HG03432 (cell line): ENCODE results near the gene AOAH.
"Not testable (repeated sequence)": the region's sequence is repeated elsewhere in the genome, so short reads cannot be mapped to it uniquely, and the experiment has no call there.

ENCODE experiments used
- ATAC-seq: cut with Tn5 transposase; IDR thresholded peaks from one replicate; pipeline ENCODE4 v1.9.1; 2021; ENCODE audit warnings: mild to moderate bottlenecking, moderate library complexity; ENCODE audit not compliant: unreplicated experiment

Gene AOAH

DNA sequence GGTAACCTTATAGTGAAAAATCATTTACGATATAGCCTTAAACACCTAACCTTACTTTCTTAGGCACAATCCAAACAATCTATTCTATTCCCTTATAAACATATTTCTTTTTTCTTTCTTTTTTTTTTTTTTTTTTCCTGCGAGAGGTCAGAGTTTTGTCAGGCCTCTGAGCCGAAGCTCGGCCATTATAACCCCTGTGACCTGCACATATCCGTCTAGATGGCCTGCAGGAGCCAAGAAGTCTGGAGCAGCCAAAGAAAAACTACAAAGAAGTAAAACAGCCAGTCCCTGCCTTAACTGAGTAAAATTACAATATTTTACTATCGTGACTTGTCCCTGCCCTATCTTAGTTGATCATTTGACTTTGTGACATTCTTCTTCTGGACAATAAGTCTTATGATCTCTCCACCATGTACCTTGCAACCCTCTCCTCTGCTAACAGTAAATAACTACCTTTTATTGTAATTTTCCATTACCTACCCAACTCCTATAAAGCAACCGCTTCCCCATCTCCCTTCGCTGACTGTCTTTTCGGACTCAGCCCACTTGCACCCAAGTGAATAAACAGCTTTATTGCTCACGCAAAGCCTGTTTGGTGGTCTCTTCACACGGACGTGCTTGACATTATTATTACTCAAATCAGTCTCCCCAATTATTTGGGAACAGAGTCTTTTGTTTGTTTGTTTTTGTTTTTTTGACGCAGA is 64.5 kb downstream of the AOAH start:
- ATAC-seq, result no peak

DNA sequence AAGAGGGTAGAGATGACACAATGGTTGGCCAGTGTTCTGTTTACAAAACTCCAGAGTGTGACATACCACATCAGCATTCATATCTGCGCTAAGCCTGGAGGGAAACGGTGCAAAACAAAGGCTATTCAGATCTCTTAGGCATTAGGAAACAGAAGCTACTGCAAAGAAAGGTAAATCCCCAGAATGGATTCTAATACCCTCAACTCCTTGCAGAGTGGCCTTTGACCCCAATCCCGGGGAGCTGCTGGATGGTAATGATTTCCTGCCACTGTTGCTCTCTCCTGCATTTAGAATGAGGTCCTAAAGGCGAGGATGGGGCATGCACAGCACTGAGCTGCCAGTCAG is 65.2 kb downstream of the AOAH start:
- no peak for ATAC-seq

DNA sequence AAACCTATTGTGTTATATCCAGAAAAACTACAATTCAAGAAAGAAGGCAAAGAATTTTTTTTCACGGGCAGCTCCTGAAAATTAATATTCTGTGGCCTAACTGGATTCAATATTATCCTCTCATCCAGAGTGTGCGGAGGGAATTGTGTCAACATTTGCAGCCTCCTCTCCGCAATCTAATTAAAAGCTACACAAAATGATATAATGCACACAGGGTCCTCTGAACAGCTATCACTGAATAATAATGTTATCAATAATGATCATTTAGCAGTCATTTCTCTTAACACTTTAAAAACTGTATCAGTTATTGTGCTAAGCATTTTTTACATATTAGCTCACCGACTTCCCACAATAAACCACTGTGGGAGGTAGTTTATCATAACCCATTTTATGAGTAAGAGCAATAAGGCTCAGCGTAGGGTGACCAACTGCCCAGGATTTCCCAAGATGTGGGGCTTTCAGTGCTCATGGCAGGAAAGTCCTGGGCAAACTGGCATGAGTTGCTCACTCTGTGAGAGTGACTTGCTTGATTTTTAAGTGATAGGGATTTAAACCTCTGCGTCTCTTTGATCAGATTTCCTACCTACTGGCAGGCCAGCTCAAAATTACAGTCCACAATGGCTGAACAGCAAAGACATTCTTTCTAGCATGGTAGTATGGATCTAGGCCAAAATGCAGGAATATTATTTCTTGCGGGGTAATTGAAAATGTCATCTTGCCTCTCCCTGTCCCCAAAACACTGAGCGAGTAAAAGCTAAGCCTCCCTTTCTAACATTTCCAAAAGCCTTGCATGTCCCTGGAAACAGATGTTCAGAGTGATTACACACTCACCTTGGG is 65.7 kb downstream of the AOAH start:
- no peak for ATAC-seq

DNA sequence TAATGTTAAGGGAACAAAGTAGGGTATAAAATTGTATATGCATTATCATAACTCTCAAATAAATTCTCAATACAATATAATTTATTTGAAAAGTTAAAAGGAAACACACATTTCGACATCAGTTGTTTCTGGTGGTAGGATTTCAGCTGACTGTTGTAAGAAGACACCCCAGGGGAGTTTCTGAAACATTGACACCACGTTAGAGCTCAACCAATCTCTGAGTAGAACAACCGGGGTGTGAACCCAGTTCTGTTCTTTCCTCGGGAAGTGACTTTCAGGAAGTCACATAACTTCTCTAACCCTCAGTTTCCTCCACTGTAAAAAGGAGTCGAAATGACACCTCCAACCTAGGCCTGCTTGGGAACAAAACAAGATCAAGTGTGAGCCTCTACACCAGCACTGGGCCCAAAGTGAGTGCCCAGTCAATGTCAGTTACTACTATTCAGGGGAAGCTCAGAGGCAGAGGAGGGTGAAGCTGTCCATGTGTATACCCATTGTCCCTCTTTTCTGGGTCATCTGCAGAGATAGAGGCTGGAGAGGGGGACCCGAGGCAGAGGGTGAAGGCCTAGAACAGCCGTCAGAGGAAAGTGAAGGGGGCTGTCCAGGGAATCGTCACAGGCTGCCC is 67.1 kb downstream of the AOAH start:
- ATAC-seq, result no peak

DNA sequence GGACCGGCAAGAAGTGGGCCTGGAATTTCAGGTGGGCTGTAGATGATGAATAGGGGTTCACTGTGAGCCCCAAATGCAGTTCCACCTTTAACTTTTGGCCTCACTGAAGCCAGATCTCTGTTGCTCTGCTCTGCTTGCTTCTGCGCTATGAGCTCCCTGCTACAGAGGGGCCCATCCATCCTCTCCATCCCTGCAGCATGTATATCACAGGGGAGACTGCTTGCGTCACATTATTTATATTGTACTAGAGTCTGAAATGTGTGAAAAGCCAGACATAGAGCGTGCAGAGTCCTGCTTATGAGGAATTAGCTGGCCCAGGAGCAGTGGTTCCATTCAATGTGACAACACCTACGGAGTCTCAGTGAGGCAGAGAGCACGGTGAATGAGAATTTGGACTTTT is 69.9 kb downstream of the AOAH start:
- no peak for ATAC-seq

DNA sequence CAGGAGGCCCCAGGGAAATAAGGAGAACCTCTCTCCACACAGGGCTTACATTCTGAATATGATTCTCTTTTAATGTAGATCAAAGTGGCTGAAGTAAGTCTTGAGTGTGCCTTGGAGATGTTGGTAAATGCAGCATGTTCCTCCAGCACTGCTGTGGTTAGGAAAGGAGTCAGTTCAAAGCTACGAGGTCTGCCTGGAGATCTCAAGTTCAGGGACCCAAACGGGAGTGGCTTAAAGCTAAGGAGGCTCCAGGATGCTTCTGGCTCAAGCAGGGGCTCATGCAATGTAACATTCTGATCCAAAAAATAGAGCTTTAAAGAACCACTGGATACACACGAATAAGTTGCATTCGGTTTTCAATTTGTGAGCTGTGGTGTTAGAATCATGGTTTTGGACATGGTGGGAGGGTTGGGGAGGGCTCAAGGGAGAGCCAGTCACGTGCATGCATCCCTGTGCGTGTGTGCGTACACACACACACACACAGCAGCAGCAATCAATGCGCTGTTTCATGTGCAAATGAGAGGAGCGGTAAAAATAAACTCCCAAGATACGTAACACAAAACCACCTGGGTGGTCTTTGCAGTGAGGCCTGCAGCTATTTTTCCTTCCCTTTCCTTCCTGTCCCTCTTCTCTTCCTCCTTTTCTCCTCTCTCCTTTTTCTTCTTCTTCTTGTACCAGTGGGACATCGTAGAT is 70.5 kb downstream of the AOAH start:
- ATAC-seq, result no peak

DNA sequence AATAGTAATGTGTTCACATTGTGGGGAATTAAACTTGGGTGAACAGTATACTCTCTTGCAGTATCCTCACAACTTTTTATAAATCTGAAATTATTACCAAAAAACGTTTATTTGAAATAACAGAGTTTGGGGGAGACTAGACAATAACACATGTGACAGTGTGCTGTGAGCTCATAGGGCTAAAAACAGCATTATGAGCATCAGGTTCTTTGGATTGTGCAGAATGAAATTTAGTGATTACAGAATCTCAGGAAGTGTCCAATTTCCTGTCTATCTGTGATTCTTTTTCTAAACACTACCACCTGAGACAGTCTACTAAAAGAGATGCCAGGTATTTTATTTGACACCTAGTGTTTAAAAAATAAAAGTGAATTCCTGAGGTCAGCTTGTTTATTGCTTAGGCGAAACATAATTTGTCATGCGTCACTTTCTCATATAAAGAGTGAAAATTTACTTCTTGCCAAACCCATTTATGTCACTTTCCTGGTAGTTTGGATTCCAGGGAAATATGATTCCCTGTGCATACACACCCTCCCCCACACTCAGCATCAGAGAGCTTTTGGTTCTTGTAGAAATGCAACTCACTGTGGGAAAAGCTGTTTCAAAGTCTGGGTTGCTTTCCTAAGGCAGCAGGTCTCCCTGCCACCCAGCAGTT is 71.2 kb downstream of the AOAH start:
- ATAC-seq, result no peak

DNA sequence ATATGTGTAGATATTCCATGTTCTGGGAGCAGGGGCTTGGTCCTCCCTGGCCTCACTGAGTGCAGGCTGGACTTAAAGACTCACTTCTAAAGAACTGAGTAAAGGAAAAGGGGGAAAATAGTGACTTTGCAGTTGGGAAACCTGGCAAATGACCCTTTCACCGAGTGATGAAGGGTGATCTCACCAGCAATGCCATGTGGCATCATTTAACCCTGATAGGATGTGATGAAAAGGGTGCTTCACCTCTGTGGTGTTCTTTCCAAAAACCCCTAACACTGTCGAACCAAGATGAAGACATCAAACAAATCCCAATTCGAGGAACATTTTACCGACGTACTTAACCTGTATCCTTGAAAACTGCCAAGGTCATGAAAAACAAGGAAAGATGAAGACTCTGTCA is 71.9 kb downstream of the AOAH start:
- ATAC-seq, result no peak

DNA sequence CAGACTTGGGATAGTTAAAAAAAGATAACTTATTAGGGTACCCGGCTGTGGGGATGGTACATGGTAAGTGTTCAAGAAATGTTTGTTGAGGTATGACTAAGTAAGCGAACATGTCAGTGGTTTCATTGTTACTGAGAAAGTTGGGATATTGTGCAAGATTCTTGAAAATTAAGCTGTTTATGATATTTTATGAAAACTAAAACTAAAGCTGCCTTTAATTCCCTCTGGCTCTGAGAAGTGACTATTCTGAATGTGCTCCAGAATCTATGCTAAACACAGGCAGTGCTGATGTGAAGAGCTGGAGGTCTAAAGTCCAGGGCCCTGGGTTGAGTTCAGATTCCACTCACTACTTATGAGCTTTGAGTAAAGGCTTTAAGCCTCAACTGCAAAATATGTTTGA is 72.9 kb downstream of the AOAH start:
- ATAC-seq, result no peak

DNA sequence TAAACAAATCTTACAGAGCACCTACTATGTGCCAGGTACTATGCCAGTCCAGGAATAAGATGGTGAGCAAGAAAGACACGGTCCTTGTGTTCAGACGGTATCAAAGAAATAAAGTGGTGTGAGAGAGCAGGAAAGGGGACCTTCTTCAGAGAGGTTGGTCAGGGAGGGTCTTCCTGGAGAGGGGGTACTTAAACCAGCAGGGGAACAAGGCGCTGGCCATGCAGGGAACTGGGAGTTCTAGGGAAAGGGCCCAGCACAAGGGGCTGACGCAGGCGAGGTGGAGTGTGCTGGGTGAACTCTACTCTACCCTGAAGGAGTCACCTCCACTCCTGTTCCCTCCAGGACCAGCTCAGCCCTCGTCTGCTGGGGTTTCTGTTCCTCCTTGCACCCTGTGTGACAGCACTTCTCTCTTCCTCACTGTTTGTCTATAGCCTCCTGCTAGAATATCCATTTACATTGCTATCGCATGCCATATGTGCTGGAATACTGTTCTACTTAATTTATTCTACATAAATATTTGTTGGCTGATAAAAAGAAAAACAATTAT is 73.5 kb downstream of the AOAH start:
- ATAC-seq, result no peak

DNA sequence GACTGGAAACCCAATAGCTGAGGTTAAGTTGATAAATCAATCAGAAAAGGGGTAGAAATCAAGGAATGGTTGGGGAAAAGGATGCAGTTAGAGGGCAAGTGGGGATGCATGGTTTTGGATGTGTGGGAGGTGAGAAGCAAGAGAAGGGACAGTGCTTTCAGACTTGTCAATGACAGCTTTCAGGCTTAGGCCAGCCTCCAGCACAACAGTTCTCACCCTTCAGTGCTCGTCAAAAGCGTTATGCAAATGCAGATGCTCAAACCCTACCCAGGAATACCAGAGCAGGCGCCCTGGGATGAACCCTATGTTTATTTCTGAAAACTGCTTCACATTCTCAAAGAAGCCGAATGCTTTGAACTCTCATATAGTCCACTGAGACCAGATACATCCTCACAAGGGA is 74.0 kb downstream of the AOAH start:
- no peak for ATAC-seq

DNA sequence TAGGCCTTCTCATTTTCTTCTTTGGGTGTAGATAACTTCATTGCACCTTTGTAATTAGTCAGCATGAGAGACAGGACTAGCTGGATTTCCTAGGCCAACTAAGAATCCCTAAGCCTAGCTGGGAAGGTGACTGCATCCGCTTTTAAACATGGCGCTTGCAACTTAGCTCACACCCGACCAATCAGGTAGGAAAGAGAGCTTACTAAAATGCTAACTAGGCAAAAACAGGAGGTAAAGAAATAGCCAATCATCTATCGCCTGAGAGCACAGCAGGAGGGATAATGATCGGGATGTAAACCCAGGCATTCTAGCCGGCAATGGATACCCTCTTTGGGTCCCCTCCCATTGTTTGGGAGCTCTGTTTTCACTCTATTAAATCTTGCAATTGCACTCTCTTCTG is 75.0 kb downstream of the AOAH start:
- not testable (repeated sequence) for ATAC-seq

DNA sequence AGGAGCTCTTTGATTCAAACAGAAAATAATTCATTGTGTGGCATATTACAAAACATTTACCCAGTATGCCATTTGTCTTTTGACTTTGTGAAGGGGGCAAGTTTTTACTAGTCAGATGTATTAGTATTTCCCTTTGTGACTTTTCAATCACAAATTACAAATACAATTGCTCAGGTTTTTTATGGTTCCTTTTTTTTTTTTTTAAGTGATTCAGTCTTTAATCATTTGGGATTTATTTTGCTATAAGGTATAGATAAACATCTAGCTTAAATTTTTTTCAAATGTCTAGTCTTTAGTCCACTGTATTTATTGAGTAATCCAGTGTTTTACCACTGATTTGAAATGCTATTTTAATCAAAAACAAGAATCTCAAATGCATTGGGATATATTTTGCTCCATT is 75.9 kb downstream of the AOAH start:
- ATAC-seq, result no peak

DNA sequence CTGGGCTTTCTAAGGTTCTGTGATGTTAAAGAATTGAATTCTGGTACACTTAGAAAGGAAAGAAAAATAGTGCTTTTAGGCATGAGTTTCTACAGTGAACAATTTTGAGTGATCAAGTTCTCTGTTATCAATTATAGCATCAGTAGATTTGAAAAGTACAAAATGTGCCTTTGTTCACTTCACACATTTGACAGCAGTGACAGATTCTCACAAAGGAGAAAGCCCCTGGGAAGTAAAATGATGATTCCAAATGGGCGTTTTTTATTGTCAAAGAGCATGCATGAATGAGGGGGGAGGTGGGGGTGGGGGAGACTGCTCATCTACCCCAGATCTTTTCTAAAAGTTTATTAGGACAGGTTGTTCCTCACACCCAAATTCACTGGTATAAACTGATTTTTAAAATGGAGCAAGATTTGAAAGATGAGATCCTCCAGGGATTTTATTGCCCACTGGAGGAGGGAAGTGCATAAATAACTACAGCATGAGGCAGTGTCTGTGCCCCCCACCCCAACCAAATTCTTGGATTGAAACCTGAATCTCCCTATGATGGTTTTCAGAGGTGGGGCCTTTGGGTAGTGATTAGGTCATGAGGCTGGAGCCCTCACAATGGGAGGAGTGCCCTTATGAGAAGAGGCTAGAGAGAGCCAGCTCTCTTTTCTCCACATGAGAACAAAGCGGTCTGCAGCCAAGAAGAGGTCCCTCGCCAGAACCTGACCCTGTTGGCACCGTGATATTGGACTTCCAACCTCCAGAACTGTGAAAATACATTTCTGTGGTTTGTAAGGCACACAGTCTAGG is 79.5 kb downstream of the AOAH start:
- ATAC-seq, result no peak

DNA sequence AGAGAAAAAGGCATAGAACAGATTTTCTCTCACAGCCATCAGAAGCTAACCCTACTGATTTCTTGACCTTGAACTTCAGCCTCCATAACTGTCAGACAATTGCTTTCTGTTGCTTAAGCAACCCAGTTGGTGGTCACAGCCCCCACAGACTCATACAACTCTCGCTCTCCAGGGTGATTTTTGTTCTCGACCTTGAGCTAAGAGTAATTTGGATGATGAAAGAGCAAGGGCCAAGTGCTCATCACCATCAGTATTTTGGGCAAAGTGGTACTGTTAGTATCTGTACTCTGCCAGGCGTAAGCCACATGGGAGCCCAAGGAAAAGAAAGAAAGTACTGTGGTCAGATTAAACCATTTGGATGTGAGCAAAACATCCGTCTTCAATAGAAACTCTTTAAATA is 81.9 kb downstream of the AOAH start:
- ATAC-seq, result no peak

DNA sequence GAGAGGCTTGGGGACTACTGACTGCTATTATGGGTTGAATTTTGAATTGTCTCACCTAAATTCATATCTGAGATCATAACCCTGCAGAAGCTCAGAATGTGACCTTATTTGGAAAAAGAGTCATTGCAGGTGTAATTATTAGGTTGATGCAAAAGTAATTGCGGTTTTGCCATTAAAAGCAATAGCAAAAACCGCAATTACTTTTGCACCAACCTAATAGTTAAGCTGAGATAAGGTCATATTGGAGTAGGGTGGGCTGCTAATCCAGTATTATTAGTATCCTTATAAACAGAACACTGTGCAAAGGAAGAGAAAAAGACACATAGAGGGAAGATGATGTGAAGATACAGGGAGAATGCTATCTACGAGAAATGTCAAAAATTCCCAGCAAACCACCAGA is 82.3 kb downstream of the AOAH start:
- ATAC-seq, result no peak

DNA sequence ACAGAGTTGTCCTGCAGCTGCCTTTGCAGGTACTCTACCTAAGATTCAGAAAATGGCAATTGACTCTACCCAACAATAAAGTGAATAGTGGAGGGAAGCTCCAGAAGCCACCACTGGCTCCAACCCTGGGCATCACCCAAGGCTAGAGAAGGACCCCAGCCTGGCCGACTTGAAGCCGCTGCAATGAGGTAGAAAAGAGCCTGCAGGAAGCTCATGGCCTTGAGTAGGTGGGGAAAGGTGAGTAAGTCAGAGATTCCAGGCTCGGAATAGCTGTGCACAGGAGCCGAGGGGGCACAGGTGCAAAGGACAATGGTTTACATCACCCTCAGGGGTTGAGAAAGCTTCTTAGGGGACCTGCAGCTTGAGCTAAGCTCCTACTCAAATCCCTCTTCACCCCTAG is 83.6 kb downstream of the AOAH start:
- ATAC-seq, result no peak

DNA sequence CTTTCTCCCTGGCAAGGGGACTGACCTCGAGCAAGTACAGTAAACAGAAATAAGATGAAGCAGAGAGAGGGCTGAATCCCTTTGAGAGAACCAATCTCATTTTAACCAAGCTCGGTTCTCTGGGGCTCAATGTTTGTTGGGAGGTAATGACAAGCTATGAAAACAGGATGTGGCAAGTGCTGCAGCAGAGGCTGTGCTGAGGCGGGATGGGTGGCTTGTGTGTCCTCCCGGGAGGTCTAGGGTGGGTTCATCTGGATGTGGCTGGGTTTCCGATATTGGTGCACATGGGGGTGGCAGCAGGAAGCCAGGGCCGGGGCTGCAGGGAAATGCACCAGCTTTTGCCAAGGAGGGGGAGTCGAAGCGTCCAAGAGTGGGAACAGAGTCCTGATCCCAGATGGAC is 84.5 kb downstream of the AOAH start:
- ATAC-seq, result no peak

DNA sequence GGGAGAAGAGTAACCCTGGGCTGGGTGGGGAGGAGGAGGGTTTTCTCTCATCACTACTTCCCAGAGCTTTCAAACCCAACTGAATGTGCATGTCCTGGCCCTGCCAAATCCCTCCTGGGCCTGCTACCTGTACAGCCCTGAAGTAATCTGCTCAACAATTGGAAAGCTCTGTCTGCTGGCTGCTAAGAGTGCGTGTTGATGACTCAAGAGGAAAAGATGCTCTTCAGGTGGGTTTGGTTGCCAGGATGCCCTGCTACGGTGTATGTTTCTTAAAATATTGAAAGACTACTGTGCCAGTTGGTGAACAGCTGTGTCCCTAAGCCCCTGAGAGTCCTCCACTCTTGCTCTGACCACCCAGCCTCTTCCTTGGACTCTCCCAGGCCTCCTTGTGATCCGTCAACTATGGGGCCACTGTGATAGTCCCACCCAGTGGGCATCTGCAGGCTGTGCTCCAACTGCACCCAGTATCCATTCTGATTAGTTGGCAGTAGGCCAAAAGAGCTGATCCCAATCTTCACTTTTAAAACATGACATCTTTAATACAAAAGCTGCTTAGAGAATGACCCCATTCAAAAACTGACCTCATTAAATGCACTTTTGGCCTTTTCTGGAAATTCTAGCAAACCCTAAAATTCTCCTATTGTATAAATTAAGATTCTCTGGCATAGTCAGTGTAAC is 85.6 kb downstream of the AOAH start:
- ATAC-seq, result no peak
